Ishikawa (cell line): ENCODE measurements around the gene POU4F1.

Experiments used
- CEBPB ChIP-seq: IDR thresholded peaks from 2 replicates; pipeline ENCODE4 v1.6.1; 2012
- CREB1 ChIP-seq: IDR thresholded peaks from 2 replicates; pipeline ENCODE4 v1.6.1; 2012; ENCODE audit warnings: low read depth
- EGR1 ChIP-seq: IDR thresholded peaks from 2 replicates; pipeline ENCODE4 v1.6.1; 2012
- EP300 ChIP-seq: IDR thresholded peaks from 2 replicates; pipeline ENCODE4 v1.6.1; 2012; ENCODE audit warnings: borderline replicate concordance
- FOXM1 ChIP-seq: IDR thresholded peaks from 2 replicates; pipeline ENCODE4 v1.6.1; 2012; ENCODE audit warnings: low read depth, borderline replicate concordance
- NFIC ChIP-seq: IDR thresholded peaks from 2 replicates; pipeline ENCODE4 v1.6.1; 2012
- RAD21 ChIP-seq: IDR thresholded peaks from 2 replicates; pipeline ENCODE4 v1.6.1; 2012; ENCODE audit warnings: low read depth
- REST ChIP-seq: IDR thresholded peaks from 2 replicates; pipeline ENCODE4 v1.6.1; 2012; ENCODE audit warnings: low read depth, mild to moderate bottlenecking
- TAF1 ChIP-seq: IDR thresholded peaks from 2 replicates; pipeline ENCODE4 v1.6.1; 2012; ENCODE audit warnings: low read depth, mild to moderate bottlenecking
- TCF12 ChIP-seq: IDR thresholded peaks from 2 replicates; pipeline ENCODE4 v1.6.1; 2012; ENCODE audit warnings: low read depth
- TEAD4 ChIP-seq: IDR thresholded peaks from 2 replicates; pipeline ENCODE4 v1.6.1; 2012
- USF1 ChIP-seq: IDR thresholded peaks from 2 replicates; pipeline ENCODE4 v1.6.1; 2012
- YY1 ChIP-seq: IDR thresholded peaks from 2 replicates; pipeline ENCODE4 v1.6.1; 2012; ENCODE audit warnings: low read depth
- ZBTB7A ChIP-seq: IDR thresholded peaks from 2 replicates; pipeline ENCODE4 v1.6.1; 2012; ENCODE audit warnings: low read depth
- TF ChIP-seq, protein P1 (sequence below): IDR thresholded peaks from 2 replicates; pipeline ENCODE4 v1.6.1; 2012

POU4F1 gene

DNA sequence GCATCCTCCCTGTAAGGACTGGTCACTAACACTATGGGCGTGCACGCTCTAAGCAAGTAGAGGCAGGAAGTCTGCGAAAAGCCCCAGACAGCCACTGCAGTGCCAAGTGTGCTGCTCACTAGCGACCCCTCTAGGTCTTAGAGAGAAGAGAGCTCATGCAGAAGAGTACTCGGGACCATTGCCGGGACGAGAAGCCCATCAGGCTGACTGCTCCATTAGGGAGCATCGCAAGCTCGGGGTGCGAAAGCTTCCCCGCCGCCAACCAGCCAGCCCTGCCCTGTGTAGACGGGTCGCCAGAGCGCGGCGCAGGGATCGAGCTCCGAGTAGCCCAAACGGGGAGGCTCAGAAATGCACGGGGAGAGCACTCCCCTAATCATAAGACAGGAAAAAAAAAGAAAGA, 16.6 kb downstream of the POU4F1 start:
- TF ChIP-seq YY1: no peak
- TF ChIP-seq RAD21: no peak
- TF ChIP-seq REST: no peak
- no peak for TF ChIP-seq USF1
- TF ChIP-seq TAF1: no peak
- TF ChIP-seq, protein P1, sequence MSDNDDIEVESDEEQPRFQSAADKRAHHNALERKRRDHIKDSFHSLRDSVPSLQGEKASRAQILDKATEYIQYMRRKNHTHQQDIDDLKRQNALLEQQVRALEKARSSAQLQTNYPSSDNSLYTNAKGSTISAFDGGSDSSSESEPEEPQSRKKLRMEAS: no peak
- TF ChIP-seq CEBPB: no peak
- TF ChIP-seq CREB1: no peak
- no peak for TF ChIP-seq TCF12
- no peak for TF ChIP-seq TEAD4
- no peak for TF ChIP-seq ZBTB7A
- no peak for TF ChIP-seq FOXM1
- no peak for TF ChIP-seq EGR1
- no peak for TF ChIP-seq NFIC
- TF ChIP-seq EP300: no peak

GRCh38 chr13:78576261-78576660, 27.1 kb downstream of the POU4F1 start:
- TF ChIP-seq RAD21 (no peak), TAF1 (no peak), NFIC (no peak), FOXM1 (no peak), USF1 (no peak), REST (no peak), CREB1 (no peak), YY1 (no peak), EP300 (no peak), TEAD4 (no peak), ZBTB7A (no peak), EGR1 (no peak)
- TF ChIP-seq, protein P1: no peak

DNA sequence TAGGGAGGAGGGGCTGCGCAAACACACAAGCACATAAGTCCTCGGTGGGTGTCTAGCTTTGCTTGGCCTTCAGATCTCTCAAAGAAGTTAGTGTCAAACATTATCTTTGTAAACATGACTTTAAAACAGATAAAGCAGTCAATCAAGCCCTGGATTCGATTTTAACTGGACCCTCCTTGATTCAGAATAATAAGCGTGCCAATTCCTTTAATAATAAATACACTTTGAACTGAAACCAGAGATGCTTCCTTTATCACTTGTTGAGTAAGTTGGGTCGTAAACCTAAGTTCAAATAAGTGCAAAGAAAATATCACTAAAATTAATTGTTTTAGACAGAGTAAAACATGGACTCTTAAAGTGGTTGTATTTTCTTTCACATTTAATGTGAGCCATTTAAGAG, 30.9 kb downstream of the POU4F1 start:
- TF ChIP-seq FOXM1: no peak
- TF ChIP-seq, protein P1: no peak
- no peak for TF ChIP-seq TEAD4
- TF ChIP-seq NFIC: no peak
- TF ChIP-seq CEBPB: no peak
- no peak for TF ChIP-seq RAD21
- TF ChIP-seq CREB1: no peak
- TF ChIP-seq TAF1: no peak
- no peak for TF ChIP-seq YY1

DNA sequence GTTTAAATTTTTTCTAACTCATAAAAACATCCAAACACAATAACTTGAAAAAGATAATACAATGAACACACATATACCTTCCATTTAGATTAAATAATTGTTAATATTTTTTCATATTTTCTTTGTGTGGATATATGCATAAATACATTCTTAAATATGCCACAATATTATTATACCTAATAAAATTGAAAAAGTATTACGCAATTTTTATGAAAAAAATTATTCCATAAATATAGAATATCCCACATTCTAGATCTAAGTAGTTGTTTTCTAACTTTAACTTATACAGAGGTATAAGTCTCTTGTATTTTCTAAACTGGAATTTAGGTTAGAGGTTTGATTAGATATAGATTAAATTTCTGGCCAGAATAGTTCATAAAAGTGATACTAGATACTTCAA, 34.3 kb downstream of the POU4F1 start:
- TF ChIP-seq EGR1: no peak
- TF ChIP-seq CREB1: no peak
- no peak for TF ChIP-seq CEBPB
- TF ChIP-seq TEAD4: no peak
- TF ChIP-seq EP300: no peak
- TF ChIP-seq, protein P1: no peak
- TF ChIP-seq REST: no peak
- TF ChIP-seq NFIC: no peak
- TF ChIP-seq YY1: no peak
- no peak for TF ChIP-seq ZBTB7A
- TF ChIP-seq USF1: no peak
- TF ChIP-seq TAF1: no peak
- TF ChIP-seq FOXM1: no peak
